HPDE6-E6E7 (cell line): ENCODE data around the gene ZNF606.

Experiments
- DNase-seq: peaks from one replicate; pipeline ENCODE4 v3.0.0; 2011; ENCODE audit warnings: missing footprints; ENCODE audit errors: extremely low spot score

Gene ZNF606

DNA sequence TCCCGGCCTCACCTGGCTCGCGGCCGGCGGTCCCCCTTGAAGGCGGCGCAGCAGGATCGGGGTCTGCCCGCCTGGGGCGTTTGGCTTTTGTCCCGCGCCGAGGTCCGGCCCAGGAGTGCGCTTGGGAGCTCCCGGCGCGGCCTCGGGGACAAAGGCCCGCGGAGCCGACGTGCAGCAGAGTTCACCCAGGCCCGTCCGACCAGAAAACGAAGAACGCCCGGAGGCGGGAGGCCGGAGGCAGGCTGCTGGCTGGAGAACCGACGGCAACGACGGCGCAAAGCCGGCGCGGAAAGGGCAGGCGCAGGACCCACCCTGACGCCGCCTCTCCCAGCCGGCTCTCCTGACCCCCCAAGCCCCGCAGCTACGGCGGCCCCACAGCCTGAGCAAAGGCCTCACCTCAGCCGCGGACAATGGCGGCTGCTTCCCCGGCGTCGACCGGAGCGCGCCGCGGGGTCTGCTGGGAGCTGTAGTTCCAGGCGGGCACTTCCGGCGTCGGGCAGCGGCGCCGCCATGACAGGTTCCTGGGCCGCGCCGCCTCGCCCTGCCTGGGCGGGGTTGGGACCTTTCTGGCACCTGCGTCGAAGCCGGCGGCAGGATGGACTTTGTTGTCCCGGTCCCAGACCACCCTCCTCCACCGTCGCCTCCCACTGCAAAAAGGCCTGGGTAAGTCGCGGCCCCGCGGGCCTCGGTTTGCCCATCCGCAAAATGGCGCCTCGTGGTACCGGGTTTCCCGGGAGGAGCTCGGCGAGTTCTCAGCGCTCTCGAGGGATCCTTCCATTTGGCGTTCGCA lies at the start of gene ZNF606:
TSS of gene ZNF606 (minus strand) at position 437 of the 790 bp plus-strand sequence. CDS start 1,501 bp downstream, outside the sequence.
- peak; percentile 86 for DNase-seq

GRCh38 chr19:58052256-58052655 lies 49.6 kb upstream of the ZNF606 start:
- no peak for DNase-seq

- no peak for DNase-seq
Observed at GRCh38 chr19:58047672-58048071, 45.1 kb upstream of the ZNF606 start.

DNA sequence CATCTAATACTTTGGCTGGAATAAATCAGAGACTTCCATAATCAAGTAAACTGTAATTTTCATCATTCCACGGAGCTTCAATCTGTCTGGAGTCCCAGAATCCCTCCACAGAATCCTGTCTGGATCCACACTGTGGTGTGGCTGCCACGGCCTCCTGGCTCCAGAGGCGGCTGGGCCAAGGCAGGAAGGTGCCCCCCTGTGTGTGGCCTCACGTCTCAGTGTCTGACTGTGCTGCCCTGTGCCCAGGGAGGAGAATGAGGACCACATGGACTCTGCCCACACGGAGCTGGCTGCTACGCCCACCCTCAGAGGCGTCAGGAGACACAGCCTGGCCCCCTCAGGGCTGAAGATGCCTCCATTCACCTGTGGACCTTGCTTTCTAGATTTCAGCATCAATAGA lies 44.2 kb upstream of the ZNF606 start:
- no peak for DNase-seq

DNA sequence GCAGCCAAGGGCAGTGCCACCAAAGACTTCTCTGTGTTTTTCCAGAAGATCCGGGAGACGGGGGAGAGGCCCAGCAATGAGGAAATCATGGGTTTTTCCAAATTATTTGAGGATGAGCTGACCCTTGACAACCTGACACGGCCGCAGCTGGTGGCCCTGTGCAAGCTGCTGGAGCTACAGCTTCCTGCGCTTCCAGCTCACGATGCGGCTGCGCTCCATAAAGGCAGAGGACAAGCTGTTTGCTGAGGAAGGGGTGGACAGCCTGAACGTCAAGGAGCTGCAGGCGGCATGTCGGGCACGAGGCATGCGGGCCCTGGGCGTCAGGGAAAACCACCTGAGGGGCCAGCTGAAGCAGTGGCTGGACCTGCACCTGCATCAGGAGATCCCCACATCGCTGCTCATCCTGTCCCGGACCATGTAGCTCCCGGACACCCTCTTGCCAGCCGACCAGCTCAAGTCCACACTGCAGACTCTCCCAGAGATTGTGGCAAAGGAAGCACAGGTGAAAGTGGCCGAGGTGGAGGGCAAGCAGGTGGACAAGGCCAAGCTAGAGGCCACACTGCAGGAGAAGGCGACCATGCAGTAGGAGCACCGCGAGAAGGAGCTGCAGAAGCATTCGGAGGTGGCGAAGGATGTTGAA lies 42.9 kb upstream of the ZNF606 start:
- DNase-seq: no peak

DNA sequence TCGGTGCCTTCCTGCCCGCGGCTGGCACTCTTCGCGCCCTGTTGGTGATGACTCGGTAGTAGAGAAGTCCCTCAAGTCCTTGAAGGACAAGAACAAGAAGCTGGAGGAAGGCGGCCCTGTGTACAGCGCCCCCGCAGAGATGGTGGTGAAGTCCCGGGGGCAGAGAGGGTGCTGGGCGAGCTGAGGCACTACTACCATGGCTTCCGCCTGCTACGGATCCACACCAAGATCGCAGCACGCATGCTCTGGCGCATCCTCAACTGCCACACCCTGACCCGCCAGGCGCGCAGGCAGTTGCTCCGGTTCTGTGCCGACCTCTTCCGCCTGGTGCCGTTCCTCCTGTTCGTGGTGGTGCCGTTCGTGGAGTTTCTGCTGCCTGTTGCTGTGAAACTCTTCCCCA lies 42.3 kb upstream of the ZNF606 start:
- no peak for DNase-seq

- no peak for DNase-seq
Observed at GRCh38 chr19:58044391-58044790, 41.8 kb upstream of the ZNF606 start.

- no peak for DNase-seq
Observed at GRCh38 chr19:58042495-58043340, 40.1 kb upstream of the ZNF606 start.

DNA sequence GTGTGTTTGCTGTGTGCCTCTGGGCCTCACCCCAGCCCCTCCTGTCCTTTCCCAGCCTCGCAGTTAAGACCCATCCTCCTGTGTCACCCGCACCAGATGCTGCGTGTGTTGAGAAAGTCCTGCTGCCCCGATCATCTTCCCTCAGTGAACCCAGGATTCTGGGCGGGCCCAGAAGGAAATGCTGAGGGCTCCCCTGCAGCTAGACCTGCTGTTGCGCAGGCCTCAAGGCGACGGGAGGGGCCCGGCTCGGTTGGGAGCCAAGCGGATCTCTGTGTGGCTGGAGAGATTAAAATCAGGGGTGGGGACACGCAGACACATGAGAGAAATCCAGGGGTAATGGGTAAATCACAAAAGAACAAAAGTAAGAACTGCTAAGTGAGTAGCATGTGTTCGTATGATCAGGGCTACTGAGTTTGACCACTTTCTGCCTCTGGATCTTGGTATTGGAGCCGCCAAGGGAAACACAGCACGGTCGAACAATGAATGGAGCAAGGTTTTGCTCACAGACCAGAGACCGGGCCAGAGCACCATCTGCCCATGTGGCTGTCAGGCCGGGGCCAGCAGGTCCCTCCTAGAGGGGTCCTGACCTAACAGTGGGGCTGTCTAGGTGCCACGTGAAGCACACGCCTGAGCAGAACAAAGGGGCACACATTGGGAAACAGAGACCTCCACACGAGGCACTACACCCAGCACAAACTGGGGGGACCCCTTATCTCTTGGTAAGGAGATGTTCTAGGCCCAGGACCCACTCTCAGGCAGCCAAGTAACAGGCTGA lies 38.3 kb upstream of the ZNF606 start:
- DNase-seq: no peak

DNA sequence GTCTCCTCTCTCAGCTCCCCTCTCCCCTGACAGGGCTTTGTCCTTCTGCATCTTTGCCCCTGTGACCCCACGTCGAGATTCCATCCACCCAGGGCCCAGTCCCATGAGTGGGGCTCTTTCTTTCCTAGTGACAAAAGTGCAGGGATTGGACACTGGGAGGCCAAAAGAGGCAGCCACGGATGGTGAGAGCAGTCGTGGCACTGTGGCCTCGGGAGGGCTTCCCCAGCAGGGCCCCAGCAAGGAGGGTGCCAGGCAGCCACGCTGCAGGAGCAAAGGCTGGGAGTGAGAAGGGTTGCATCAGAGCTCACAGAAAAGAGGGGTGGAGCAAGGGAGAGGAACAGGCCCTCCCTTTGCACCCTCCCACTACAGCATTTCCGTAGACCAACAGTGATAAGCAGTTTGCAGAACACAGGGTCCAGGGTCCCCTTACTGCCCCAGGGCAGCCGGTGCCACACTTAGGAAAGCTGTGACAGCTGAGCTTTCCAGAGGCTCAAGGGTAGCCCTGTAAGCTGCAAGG lies 36.1 kb upstream of the ZNF606 start:
- DNase-seq: no peak

DNA sequence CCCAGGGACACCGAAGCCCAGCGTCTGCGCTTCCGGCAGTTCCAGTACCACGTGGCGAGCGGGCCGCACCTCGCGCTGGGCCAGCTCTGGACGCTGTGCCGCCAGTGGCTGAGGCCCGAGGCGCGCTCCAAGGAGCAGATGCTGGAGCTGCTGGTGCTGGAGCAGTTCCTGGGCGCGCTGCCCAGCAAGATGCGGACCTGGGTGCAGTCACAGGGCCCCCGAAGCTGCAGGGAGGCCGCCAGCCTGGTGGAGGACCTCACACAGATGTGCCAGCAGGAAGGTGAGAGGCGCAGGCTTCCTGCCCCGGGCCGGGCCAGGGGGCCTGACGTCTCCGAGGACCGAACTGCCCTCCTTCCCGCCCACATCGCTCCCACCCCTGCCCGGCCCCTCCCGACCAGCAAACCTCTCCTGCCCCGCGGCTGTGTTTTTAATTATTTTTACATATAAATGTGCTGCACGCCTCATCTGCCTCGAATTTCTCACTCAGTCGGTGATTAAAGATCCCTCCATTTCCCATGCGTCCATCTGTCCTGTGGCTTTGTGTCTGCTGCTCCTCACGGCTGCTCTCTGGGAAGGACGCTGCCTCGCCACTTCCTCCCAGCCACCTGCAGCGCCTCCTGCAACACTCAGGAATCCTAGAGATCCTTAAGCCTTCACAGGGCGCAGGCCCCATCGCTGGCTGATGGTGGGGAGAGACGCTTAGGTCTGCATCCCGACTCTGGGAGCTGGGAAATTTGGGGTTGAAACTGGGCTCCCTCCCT lies 35.5 kb upstream of the ZNF606 start:
- DNase-seq: no peak

DNA sequence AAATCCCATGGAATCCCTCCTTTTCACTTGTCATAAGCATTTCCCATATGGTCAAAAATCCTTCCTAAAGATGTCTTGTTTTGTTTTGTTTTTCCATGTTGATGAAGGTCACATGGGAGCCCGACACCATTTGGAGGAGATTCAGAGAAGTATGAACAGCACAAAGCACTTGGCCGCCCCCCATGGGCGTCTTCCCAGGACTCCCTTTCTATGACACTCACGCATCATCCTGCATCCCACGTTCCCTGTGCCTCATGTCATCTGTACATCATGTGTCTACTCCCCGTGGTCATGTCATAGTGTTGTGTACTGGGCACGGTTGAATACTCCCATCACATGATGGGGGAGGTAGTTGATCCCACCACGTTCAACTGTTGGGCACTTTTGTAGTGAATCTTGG lies 33.2 kb upstream of the ZNF606 start:
- DNase-seq: no peak

DNA sequence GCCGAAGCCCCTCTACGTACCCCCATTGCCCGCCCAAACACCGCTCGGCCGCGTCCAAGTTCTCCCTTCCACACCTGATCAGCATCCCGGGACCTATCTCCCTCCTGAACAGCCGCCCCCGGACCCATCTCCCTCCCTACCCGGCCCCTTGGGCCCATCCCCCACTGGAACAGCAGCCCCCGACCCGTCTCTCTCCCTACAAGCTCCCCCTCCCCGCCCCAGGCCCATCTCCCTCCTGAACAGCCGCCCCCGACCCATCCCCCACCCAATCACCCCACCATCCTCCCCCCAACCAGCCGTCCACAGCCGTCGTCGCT lies 31.8 kb upstream of the ZNF606 start:
- DNase-seq: no peak

- DNase-seq: no peak
Observed at GRCh38 chr19:58033741-58034476, 31.3 kb upstream of the ZNF606 start, which contains the start of gene ZSCAN1. Gene ZSCAN1, plus strand, starts transcription at chr19:58034025. Its CDS starts 3,812 bp downstream, at chr19:58037837.

DNA sequence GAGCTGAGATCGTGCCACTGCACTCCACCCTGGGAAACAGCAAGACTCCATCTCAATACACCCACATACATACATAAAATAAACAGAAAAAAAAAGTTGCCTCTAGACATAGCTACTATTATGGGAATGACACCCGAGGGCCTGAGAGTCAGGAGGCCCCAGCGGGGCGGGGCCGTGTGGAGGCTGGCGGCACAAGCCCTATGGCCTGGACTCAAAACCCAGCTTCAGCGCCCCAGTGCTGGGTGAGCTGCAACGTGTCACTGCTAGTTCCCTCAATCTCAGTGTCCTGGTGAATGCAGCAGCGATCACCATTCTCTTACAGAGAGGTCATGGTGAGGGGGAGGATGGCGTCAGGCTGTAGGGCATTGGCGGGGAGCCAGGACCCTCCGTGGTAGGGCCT lies 22.0 kb upstream of the ZNF606 start:
- DNase-seq: no peak

GRCh38 chr19:58022283-58022660 lies 19.7 kb upstream of the ZNF606 start:
- no peak for DNase-seq

- DNase-seq: no peak
Observed at GRCh38 chr19:58021541-58022282, 19.1 kb upstream of the ZNF606 start.

DNA sequence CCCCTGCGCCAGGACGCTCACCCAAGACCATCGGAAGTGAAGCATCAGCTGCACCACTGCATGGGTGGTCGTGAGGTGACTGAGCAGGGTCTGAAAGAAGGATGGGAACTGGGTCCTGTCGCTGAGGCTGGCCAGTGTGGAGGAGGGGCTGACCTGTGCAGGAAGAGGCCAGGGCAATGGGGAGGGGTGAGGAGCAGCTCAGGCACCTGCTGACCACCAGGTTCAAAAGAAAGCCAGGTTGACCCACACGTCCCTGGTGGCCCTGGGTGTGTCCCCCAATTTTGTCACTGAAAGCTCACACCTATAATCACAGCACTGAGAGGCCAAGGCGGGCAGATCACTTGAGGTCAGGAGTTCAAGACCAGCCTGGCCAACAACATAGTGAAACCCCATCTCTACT lies 17.5 kb upstream of the ZNF606 start:
- no peak for DNase-seq

DNA sequence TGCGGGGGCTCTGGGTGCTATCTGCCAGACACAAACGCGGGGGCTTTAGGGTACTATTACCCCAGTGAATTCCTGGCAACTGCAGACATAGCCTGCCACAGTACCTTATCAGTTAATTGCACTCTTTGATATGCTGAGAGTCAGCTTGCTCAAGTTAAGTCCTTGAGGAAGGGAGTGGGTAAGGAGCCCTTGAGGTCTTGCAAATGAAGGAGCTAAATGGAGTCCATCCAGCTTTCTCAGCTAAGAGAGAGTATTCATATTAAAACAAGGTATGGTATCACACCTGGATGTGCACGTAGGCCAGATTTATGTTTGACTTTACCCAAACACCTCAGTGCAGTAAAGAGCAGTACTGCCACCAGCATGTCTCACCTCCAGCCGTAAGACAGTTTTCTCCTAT lies 11.5 kb upstream of the ZNF606 start:
- no peak for DNase-seq
